ENCODE results near the gene MMAB. TPM values are rescaled to one million over a fixed set of nuclear protein-coding genes. Genes with fewer than 3 reads are reported as not detected.

MMAB gene
- total and polyA plus RNA-seq, 2 experiments from 2014 or later: 6.7 to 26.8 TPM

DNA sequence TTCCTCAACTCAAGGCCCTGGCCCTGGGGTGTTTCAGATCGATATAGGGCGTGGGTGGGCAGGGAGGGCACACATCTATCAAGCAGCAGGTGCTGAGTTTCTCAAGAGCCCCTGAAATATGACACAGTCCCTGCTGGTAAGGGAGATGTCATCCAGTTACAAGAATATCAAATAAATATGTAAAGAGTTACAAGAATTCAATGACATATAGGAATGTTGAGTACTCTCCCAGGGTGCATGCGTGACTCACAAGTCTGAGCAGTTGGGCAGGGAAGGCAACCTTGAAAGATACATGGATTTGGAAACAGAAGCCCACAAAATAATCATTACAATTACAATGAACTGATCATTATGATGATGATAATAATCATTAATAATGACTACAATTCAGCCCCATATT is 35.5 kb upstream of the MMAB start:
- Histone ChIP-seq H3K4me2 (ENCODE audit: unreplicated experiment) (no peak overlapping the region), H3K4me1 (ENCODE audit: insufficient read depth) (no peaks in the 10 kb centered on the region), H3K79me2 (ENCODE audit: insufficient read depth) (no peaks in the 10 kb centered on the region), H3K9me3 (ENCODE audit: low read depth) (no peaks in the 10 kb centered on the region), H4K20me1 (ENCODE audit: insufficient read depth) (no peaks in the 10 kb centered on the region), H3K36me3 (ENCODE audit: low read depth) (no peaks in the 10 kb centered on the region), H3F3A (ENCODE audit: insufficient read depth) (no peaks in the 10 kb centered on the region), H2AFZ (no peak overlapping the region), H3K27me3 (replicated peaks; ENCODE audit: insufficient read depth) (peaks cover 14% of the 10 kb centered on the region), H3K4me3 (no peak overlapping the region), H3K9ac (no peak overlapping the region), H3K27ac (no peak overlapping the region), H3K9me2 (ENCODE audit: insufficient read depth) (no peaks in the 10 kb centered on the region)
- TF ChIP-seq EZH2 (IDR thresholded peaks at IDR 0.05; ENCODE audit: insufficient read depth, poor library complexity, severe bottlenecking) (no peak), EZH2phosphoT487 (IDR thresholded peaks at IDR 0.05; ENCODE audit: insufficient read depth, low read depth) (no peak)
- in situ Hi-C loops (cut with MboI): loop anchor here (10.0 kb wide), 1 partner anchor 166 kb away; no protein-coding TSS in a partner anchor
- no peak for DNase-seq
- 60 to 76% methylated on average over 3 of the region's 3 CpGs for WGBS, 2 experiments (ENCODE audit: low coverage in 1 of 2, low lambda C conversion rate in 2 of 2, missing lambda C conversion rate in 2 of 2)

GRCh38 chr12:109608270-109608669 is 35.0 kb upstream of the MMAB start:
- no peak overlapping the region for H3K27ac ChIP-seq

GRCh38 chr12:109607618-109608017 is 34.3 kb upstream of the MMAB start:
- Histone ChIP-seq H4K20me1 (ENCODE audit: insufficient read depth) (no peaks in the 10 kb centered on the region), H3K4me3 (no peak overlapping the region), H3K4me2 (ENCODE audit: unreplicated experiment) (no peak overlapping the region), H3K9me3 (ENCODE audit: low read depth) (no peaks in the 10 kb centered on the region), H3K79me2 (ENCODE audit: insufficient read depth) (no peaks in the 10 kb centered on the region), H3K27ac (no peak overlapping the region), H3F3A (ENCODE audit: insufficient read depth) (no peaks in the 10 kb centered on the region), H3K36me3 (ENCODE audit: low read depth) (no peaks in the 10 kb centered on the region), H3K9ac (no peak overlapping the region), H3K4me1 (ENCODE audit: insufficient read depth) (no peaks in the 10 kb centered on the region), H3K9me2 (ENCODE audit: insufficient read depth) (no peaks in the 10 kb centered on the region), H3K27me3 (replicated peaks; ENCODE audit: insufficient read depth) (peaks cover 2% of the 10 kb centered on the region; the same call in 1 of the 2 replicates), H2AFZ (no peak overlapping the region)
- in situ Hi-C loops (cut with MboI): loop anchor here (10.0 kb wide), 1 partner anchor 167 kb away; no protein-coding TSS in a partner anchor
- WGBS, 2 experiments (ENCODE audit: low coverage in 1 of 2, low lambda C conversion rate in 2 of 2, missing lambda C conversion rate in 2 of 2): 72 to 86% methylated on average over 3 to 4 of the region's 4 CpGs
- no peak for DNase-seq
- TF ChIP-seq EZH2phosphoT487 (IDR thresholded peaks at IDR 0.05; ENCODE audit: insufficient read depth, low read depth) (no peak), EZH2 (IDR thresholded peaks at IDR 0.05; ENCODE audit: insufficient read depth, poor library complexity, severe bottlenecking) (no peak)

More at GRCh38 chr12:109608270-109608669, 35.0 kb upstream of the MMAB start:
- no peak overlapping the region for H3K9ac ChIP-seq
- H3K79me2 ChIP-seq (ENCODE audit: insufficient read depth): no peaks in the 10 kb centered on the region
- no peak overlapping the region for H2AFZ ChIP-seq
- no peak for DNase-seq
- no peak overlapping the region for H3K4me2 ChIP-seq (ENCODE audit: unreplicated experiment)
- no peak for TF ChIP-seq EZH2phosphoT487 (IDR thresholded peaks at IDR 0.05; ENCODE audit: insufficient read depth, low read depth)
- TF ChIP-seq EZH2 (IDR thresholded peaks at IDR 0.05; ENCODE audit: insufficient read depth, poor library complexity, severe bottlenecking): no peak
- 65 to 68% methylated on average over 4 of the region's 4 CpGs for WGBS, 2 experiments (ENCODE audit: low coverage in 1 of 2, low lambda C conversion rate in 2 of 2, missing lambda C conversion rate in 2 of 2)
- H3K27me3 ChIP-seq (replicated peaks; ENCODE audit: insufficient read depth): peaks cover 9% of the 10 kb centered on the region
- H4K20me1 ChIP-seq (ENCODE audit: insufficient read depth): no peaks in the 10 kb centered on the region
- H3K4me3 ChIP-seq: no peak overlapping the region
- no peaks in the 10 kb centered on the region for H3F3A ChIP-seq (ENCODE audit: insufficient read depth)
- in situ Hi-C loops (cut with MboI): loop anchor here (10.0 kb wide), 1 partner anchor 167 kb away; no protein-coding TSS in a partner anchor
- H3K4me1 ChIP-seq (ENCODE audit: insufficient read depth): no peaks in the 10 kb centered on the region
- no peaks in the 10 kb centered on the region for H3K9me3 ChIP-seq (ENCODE audit: low read depth)
- no peaks in the 10 kb centered on the region for H3K36me3 ChIP-seq (ENCODE audit: low read depth)
- no peaks in the 10 kb centered on the region for H3K9me2 ChIP-seq (ENCODE audit: insufficient read depth)

DNA sequence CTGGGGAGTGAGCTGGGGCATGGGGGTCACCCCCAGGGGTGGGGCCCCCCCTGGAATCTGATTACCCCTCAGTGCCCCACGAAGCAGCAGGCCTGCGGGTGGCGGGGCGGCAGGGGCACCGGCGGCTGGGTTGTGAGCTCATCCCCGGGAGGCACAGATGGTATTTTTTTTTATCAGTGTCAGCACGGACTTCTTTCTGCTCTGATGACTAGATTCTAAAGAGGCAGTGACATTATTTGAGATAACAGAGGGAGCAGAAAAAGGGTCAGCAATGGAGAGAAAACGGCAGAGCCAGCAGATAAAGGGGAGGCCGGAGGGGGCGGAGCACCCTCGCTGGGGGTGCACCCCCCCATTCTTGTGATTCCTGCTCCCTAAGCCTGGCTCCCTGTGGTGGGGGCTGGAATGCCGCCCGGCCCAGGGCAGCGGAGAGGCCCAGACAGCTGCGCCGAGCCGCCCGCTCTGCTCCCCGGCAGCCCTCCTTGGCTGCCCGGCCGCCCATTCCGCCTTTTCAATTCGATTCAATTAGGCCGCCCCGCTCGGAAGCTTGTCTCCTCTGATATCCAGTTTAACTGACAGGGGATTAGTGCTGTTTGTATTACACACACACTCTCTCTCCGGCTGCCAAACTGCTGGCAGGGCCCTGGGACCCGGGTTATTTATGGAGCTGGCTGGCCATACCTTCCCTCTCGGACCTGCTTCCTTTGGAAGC is 33.2 kb upstream of the MMAB start:
- H3K4me2 ChIP-seq (ENCODE audit: unreplicated experiment): no peak overlapping the region
- no peaks in the 10 kb centered on the region for H3K9me2 ChIP-seq (ENCODE audit: insufficient read depth)
- H3K27ac ChIP-seq: no peak overlapping the region
- H3K9me3 ChIP-seq (ENCODE audit: low read depth): no peaks in the 10 kb centered on the region
- H3K36me3 ChIP-seq (ENCODE audit: low read depth): no peaks in the 10 kb centered on the region
- H3K9ac ChIP-seq: no peak overlapping the region
- in situ Hi-C loops (cut with MboI): loop anchor here (10.0 kb wide), 1 partner anchor 168 kb away; no protein-coding TSS in a partner anchor
- DNase-seq: no peak
- no peak overlapping the region for H3K4me3 ChIP-seq
- no peaks in the 10 kb centered on the region for H3K4me1 ChIP-seq (ENCODE audit: insufficient read depth)
- no peaks in the 10 kb centered on the region for H4K20me1 ChIP-seq (ENCODE audit: insufficient read depth)
- no peaks in the 10 kb centered on the region for H3K79me2 ChIP-seq (ENCODE audit: insufficient read depth)
- H3K27me3 ChIP-seq (replicated peaks; ENCODE audit: insufficient read depth): no peaks in the 10 kb centered on the region
- TF ChIP-seq EZH2phosphoT487 (IDR thresholded peaks at IDR 0.05; ENCODE audit: insufficient read depth, low read depth) (no peak), EZH2 (IDR thresholded peaks at IDR 0.05; ENCODE audit: insufficient read depth, poor library complexity, severe bottlenecking) (no peak)
- H3F3A ChIP-seq (ENCODE audit: insufficient read depth): no peaks in the 10 kb centered on the region
- WGBS, 2 experiments (ENCODE audit: low coverage in 1 of 2, low lambda C conversion rate in 2 of 2, missing lambda C conversion rate in 2 of 2): 64% methylated on average over 30 of the region's 30 CpGs
- H2AFZ ChIP-seq: no peak overlapping the region

All from GM23248 (cell line).